Immature natural killer cell (primary cell): Measurements from ENCODE around the gene TMEM205. TPM values are rescaled to one million over a fixed set of nuclear protein-coding genes. Genes with fewer than 3 reads are reported as not detected.
"Not testable (repeated sequence)": the region's sequence is repeated elsewhere in the genome, so short reads cannot be mapped to it uniquely, and the experiment has no call there.

Source experiments
- DNase-seq, 3 donors: peaks; one replicate each; pipeline ENCODE4 v3.0.0; 2022; ENCODE audit warnings: mixed read lengths in 1 of 3
- H3K27ac Mint-ChIP-seq, 6 donors: one replicate each; pipeline ENCODE4 v1.8.0; 2020; ENCODE audit warnings: mixed read lengths in 6 of 6, mild to moderate bottlenecking in 5 of 6, inconsistent platforms in 4 of 6, moderate library complexity in 3 of 6
- H3K27me3 Mint-ChIP-seq, 3 donors: one replicate each; pipeline ENCODE4 v1.8.0; 2020 to 2021; ENCODE audit warnings: low read depth in 3 of 3, mild to moderate bottlenecking in 3 of 3, mixed read lengths in 3 of 3, moderate library complexity in 3 of 3, inconsistent platforms in 1 of 3
- H3K36me3 Mint-ChIP-seq, 3 donors: one replicate each; pipeline ENCODE4 v1.8.0; 2020; ENCODE audit warnings: mixed read lengths in 3 of 3, inconsistent platforms in 2 of 3, mild to moderate bottlenecking in 2 of 3
- H3K4me1 Mint-ChIP-seq, 2 donors: one replicate each; pipeline ENCODE4 v1.8.0; 2020; ENCODE audit warnings: inconsistent platforms in 2 of 2, mild to moderate bottlenecking in 2 of 2, mixed read lengths in 2 of 2, moderate library complexity in 1 of 2
- H3K4me3 Mint-ChIP-seq, 5 donors: one replicate each; pipeline ENCODE4 v1.8.0; 2020; ENCODE audit warnings: mild to moderate bottlenecking in 5 of 5, mixed read lengths in 5 of 5, inconsistent platforms in 3 of 5, moderate library complexity in 3 of 5
- H3K9me3 Mint-ChIP-seq, 6 donors: one replicate each; pipeline ENCODE4 v1.8.0; 2020; ENCODE audit warnings: mild to moderate bottlenecking in 6 of 6, mixed read lengths in 6 of 6, inconsistent platforms in 4 of 6, moderate library complexity in 3 of 6
- polyA plus RNA-seq, 3 donors: library from polyadenylated mRNA; unstranded; fragments of 300-500 nt; fragmentation: Illumina TruSeq; gene quantifications; one replicate each; pipeline ENCODE4 v1.2.3, GENCODE V29; 2021

Gene TMEM205
- polyA plus RNA-seq, 3 donors from 2014 or later = 73.3 to 91.2 (median 81.4) TPM

- DNase-seq = no peak
- peak overlapping the region in 1 of 5 donors; percentile 44 for H3K4me3 Mint-ChIP-seq
- H3K9me3 Mint-ChIP-seq = no peaks in the 10 kb centered on the region
- H3K36me3 Mint-ChIP-seq = no peaks in the 10 kb centered on the region
- no peak overlapping the region for H3K27ac Mint-ChIP-seq
- H3K27me3 Mint-ChIP-seq = peaks cover 8% of the 10 kb centered on the region in 3 donors
- peaks cover 49 to 52% of the 10 kb centered on the region in 2 donors for H3K4me1 Mint-ChIP-seq
Observed at GRCh38 chr19:11342429-11342828, 3.6 kb downstream of the TMEM205 start.

GRCh38 chr19:11340099-11340467, 6.0 kb downstream of the TMEM205 start:
- H3K9me3 Mint-ChIP-seq, H3K27me3 Mint-ChIP-seq, DNase-seq: not testable (repeated sequence)
- Mint-ChIP-seq H3K4me1 (peaks cover 35 to 36% of the 10 kb centered on the region in 2 donors), H3K4me3 (peak overlapping the region; percentile 78 to 83 (median 80)), H3K27ac (peak overlapping the region in 3 of 6 donors; percentile 34 to 70 (median 39)), H3K36me3 (peaks cover 6 to 12% (median 7%) of the 10 kb centered on the region in 3 donors)

GRCh38 chr19:11339254-11340098, 6.6 kb downstream of the TMEM205 start, which contains the start of gene RAB3D:
Gene RAB3D, minus strand, starts transcription at chr19:11339657. Its CDS starts 2,258 bp downstream, at chr19:11337399.
- H3K9me3 Mint-ChIP-seq = peaks cover 0 to 2% (median 0%) of the 10 kb centered on the region in 6 donors
- peak within 1 kb of the TSS; percentile 78 to 83 (median 80) for H3K4me3 Mint-ChIP-seq
- peaks cover 32 to 34% of the 10 kb centered on the region in 2 donors for H3K4me1 Mint-ChIP-seq
- H3K27ac Mint-ChIP-seq = peak within 1 kb of the TSS; percentile 2 to 78 (median 54)
- H3K36me3 Mint-ChIP-seq = peaks cover 6 to 13% (median 8%) of the 10 kb centered on the region in 3 donors
- DNase-seq = peak; percentile 63 to 71 (median 64)
- peaks cover 0 to 2% (median 1%) of the 10 kb centered on the region in 3 donors for H3K27me3 Mint-ChIP-seq

- Mint-ChIP-seq H3K27ac (peak overlapping the region; percentile 2 to 74 (median 20)), H3K27me3 (peaks cover 0 to 2% (median 1%) of the 10 kb centered on the region in 3 donors), H3K4me1 (peaks cover 29 to 32% of the 10 kb centered on the region in 2 donors), H3K4me3 (peak overlapping the region; percentile 49 to 83 (median 80)), H3K9me3 (peaks cover 0 to 2% (median 0%) of the 10 kb centered on the region in 6 donors), H3K36me3 (peaks cover 8 to 15% (median 12%) of the 10 kb centered on the region in 3 donors)
- no peak for DNase-seq
Observed at GRCh38 chr19:11338569-11339253, 7.4 kb downstream of the TMEM205 start.

GRCh38 chr19:11338121-11338520, 7.9 kb downstream of the TMEM205 start:
- no peak for DNase-seq
- peak overlapping the region; percentile 9 to 66 (median 48) for H3K4me3 Mint-ChIP-seq
- peaks cover 0 to 2% (median 1%) of the 10 kb centered on the region in 3 donors for H3K27me3 Mint-ChIP-seq
- peaks cover 12 to 15% (median 13%) of the 10 kb centered on the region in 3 donors for H3K36me3 Mint-ChIP-seq
- H3K4me1 Mint-ChIP-seq = peaks cover 29 to 32% of the 10 kb centered on the region in 2 donors
- peak overlapping the region in 4 of 6 donors; percentile 23 to 74 (median 64) for H3K27ac Mint-ChIP-seq
- peaks cover 0 to 2% (median 0%) of the 10 kb centered on the region in 6 donors for H3K9me3 Mint-ChIP-seq

- H3K4me3 Mint-ChIP-seq = peak overlapping the region; percentile 48 to 66 (median 56)
Observed at GRCh38 chr19:11337080-11337479, 9.0 kb downstream of the TMEM205 start.

GRCh38 chr19:11335449-11336146, 10.5 kb downstream of the TMEM205 start:
- Mint-ChIP-seq H3K9me3 (peaks cover 0 to 2% (median 0%) of the 10 kb centered on the region in 6 donors), H3K36me3 (peaks cover 12 to 15% (median 13%) of the 10 kb centered on the region in 3 donors), H3K27ac (no peak overlapping the region), H3K4me3 (no peak overlapping the region), H3K27me3 (peaks cover 0 to 2% (median 0%) of the 10 kb centered on the region in 3 donors), H3K4me1 (peaks cover 29 to 32% of the 10 kb centered on the region in 2 donors)
- no peak for DNase-seq

More at GRCh38 chr19:11337080-11337479, 9.0 kb downstream of the TMEM205 start:
- Mint-ChIP-seq H3K27ac (peak overlapping the region; percentile 50 to 78 (median 65)), H3K4me1 (peaks cover 29 to 32% of the 10 kb centered on the region in 2 donors), H3K9me3 (peaks cover 0 to 2% (median 0%) of the 10 kb centered on the region in 6 donors), H3K36me3 (peaks cover 12 to 15% (median 13%) of the 10 kb centered on the region in 3 donors), H3K27me3 (peaks cover 0 to 3% (median 0%) of the 10 kb centered on the region in 3 donors)
- DNase-seq = peak in 1 of 3 donors; percentile 23

- peaks cover 13 to 15% (median 15%) of the 10 kb centered on the region in 3 donors for H3K36me3 Mint-ChIP-seq
- H3K4me1 Mint-ChIP-seq = peaks cover 21 to 22% of the 10 kb centered on the region in 2 donors
- not testable (repeated sequence) for H3K4me3 Mint-ChIP-seq, H3K27me3 Mint-ChIP-seq, H3K9me3 Mint-ChIP-seq, DNase-seq, H3K27ac Mint-ChIP-seq
Observed at GRCh38 chr19:11333838-11334237, 12.2 kb downstream of the TMEM205 start.

- Mint-ChIP-seq H3K4me3 (no peak overlapping the region), H3K9me3 (peaks cover 0 to 2% (median 0%) of the 10 kb centered on the region in 6 donors), H3K36me3 (peaks cover 13 to 15% (median 15%) of the 10 kb centered on the region in 3 donors), H3K27ac (no peak overlapping the region), H3K4me1 (peaks cover 10 to 12% of the 10 kb centered on the region in 2 donors), H3K27me3 (peaks cover 0 to 2% (median 0%) of the 10 kb centered on the region in 3 donors)
- DNase-seq = no peak
Observed at GRCh38 chr19:11332822-11333221, 13.2 kb downstream of the TMEM205 start.

- DNase-seq = no peak
- H3K27me3 Mint-ChIP-seq = peaks cover 0 to 2% (median 0%) of the 10 kb centered on the region in 3 donors
- H3K9me3 Mint-ChIP-seq = peaks cover 0 to 2% (median 0%) of the 10 kb centered on the region in 6 donors
- H3K27ac Mint-ChIP-seq = no peak overlapping the region
- H3K36me3 Mint-ChIP-seq = peaks cover 15 to 22% (median 17%) of the 10 kb centered on the region in 3 donors
- H3K4me3 Mint-ChIP-seq = no peak overlapping the region
- H3K4me1 Mint-ChIP-seq = peaks cover 0 to 1% of the 10 kb centered on the region in 2 donors
Observed at GRCh38 chr19:11331502-11331901, 14.6 kb downstream of the TMEM205 start.

GRCh38 chr19:11330127-11330526, 15.9 kb downstream of the TMEM205 start:
- H3K9me3 Mint-ChIP-seq = peaks cover 0 to 2% (median 0%) of the 10 kb centered on the region in 6 donors
- H3K27ac Mint-ChIP-seq = no peak overlapping the region
- peaks cover 0 to 3% of the 10 kb centered on the region in 2 donors for H3K4me1 Mint-ChIP-seq
- H3K27me3 Mint-ChIP-seq = peaks cover 0 to 2% (median 0%) of the 10 kb centered on the region in 3 donors
- H3K4me3 Mint-ChIP-seq = no peak overlapping the region
- DNase-seq = no peak
- peaks cover 4 to 16% (median 10%) of the 10 kb centered on the region in 3 donors for H3K36me3 Mint-ChIP-seq

GRCh38 chr19:11325544-11325943, 20.5 kb downstream of the TMEM205 start:
- no peak for DNase-seq
- Mint-ChIP-seq H3K27me3 (peaks cover 2 to 4% (median 4%) of the 10 kb centered on the region in 3 donors), H3K27ac (peak overlapping the region in 2 of 6 donors; percentile 7 to 12), H3K4me3 (no peak overlapping the region), H3K36me3 (peaks cover 0 to 10% (median 4%) of the 10 kb centered on the region in 3 donors), H3K4me1 (peaks cover 28 to 34% of the 10 kb centered on the region in 2 donors), H3K9me3 (no peaks in the 10 kb centered on the region)
